ENCODE results near the gene SDE2. TPM values are rescaled to one million over a fixed set of nuclear protein-coding genes. Genes with fewer than 3 reads are reported as not detected.

The SDE2 gene
- polyA plus RNA-seq, 1 donor from 2014 or later = 18.6 TPM

- Histone ChIP-seq H3K9me2 (ENCODE audit: insufficient read depth, low read length) (no peaks in the 10 kb centered on the region), H3F3A (ENCODE audit: insufficient read depth, low read length, poor library complexity, severe bottlenecking) (no peaks in the 10 kb centered on the region), H3K9ac (ENCODE audit: low read length) (no peak overlapping the region), H2AFZ (ENCODE audit: low read depth, low read length) (no peak overlapping the region), H3K27ac (ENCODE audit: low read length) (no peak overlapping the region), H3K4me2 (ENCODE audit: low read length) (no peak overlapping the region), H3K36me3 (ENCODE audit: insufficient read depth, low read length) (no peaks in the 10 kb centered on the region), H3K4me3 (ENCODE audit: low read length) (no peak overlapping the region), H3K79me2 (replicated peaks; ENCODE audit: insufficient read depth, low read length) (no peaks in the 10 kb centered on the region), H3K9me3 (ENCODE audit: low read length) (no peaks in the 10 kb centered on the region), H3K27me3 (ENCODE audit: insufficient read depth, low read depth, low read length) (no peaks in the 10 kb centered on the region), H4K20me1 (ENCODE audit: insufficient read depth) (no peaks in the 10 kb centered on the region)
- TF ChIP-seq TAF1 (IDR thresholded peaks at IDR 0.05; ENCODE audit: low read depth) (no peak), CTCF (IDR thresholded peaks at IDR 0.05; ENCODE audit: poor library complexity, severe bottlenecking) (no peak), RAD21 (conservative IDR thresholded peaks at IDR 0.05) (no peak), EZH2 (IDR thresholded peaks at IDR 0.05; ENCODE audit: borderline replicate concordance, insufficient read depth, low read length, poor library complexity, severe bottlenecking) (no peak)
Observed at GRCh38 chr1:225965231-225965630, 33.9 kb downstream of the SDE2 start.

GRCh38 chr1:225963735-225964530, 35.2 kb downstream of the SDE2 start:
- Histone ChIP-seq H3K4me3 (ENCODE audit: low read length) (no peak overlapping the region), H3F3A (ENCODE audit: insufficient read depth, low read length, poor library complexity, severe bottlenecking) (no peaks in the 10 kb centered on the region), H4K20me1 (ENCODE audit: insufficient read depth) (no peaks in the 10 kb centered on the region), H3K9ac (ENCODE audit: low read length) (no peak overlapping the region), H3K36me3 (ENCODE audit: insufficient read depth, low read length) (no peaks in the 10 kb centered on the region), H3K4me2 (ENCODE audit: low read length) (no peak overlapping the region), H3K9me2 (ENCODE audit: insufficient read depth, low read length) (no peaks in the 10 kb centered on the region), H3K9me3 (ENCODE audit: low read length) (no peaks in the 10 kb centered on the region), H3K27ac (ENCODE audit: low read length) (no peak overlapping the region), H3K79me2 (replicated peaks; ENCODE audit: insufficient read depth, low read length) (no peaks in the 10 kb centered on the region), H2AFZ (ENCODE audit: low read depth, low read length) (no peak overlapping the region), H3K27me3 (ENCODE audit: insufficient read depth, low read depth, low read length) (no peaks in the 10 kb centered on the region)
- TF ChIP-seq EZH2 (IDR thresholded peaks at IDR 0.05; ENCODE audit: borderline replicate concordance, insufficient read depth, low read length, poor library complexity, severe bottlenecking) (no peak), SMC3 (conservative IDR thresholded peaks at IDR 0.05; ENCODE audit: poor library complexity) (no peak), CTCF (IDR thresholded peaks at IDR 0.05; ENCODE audit: poor library complexity, severe bottlenecking) (no peak), MXI1 (conservative IDR thresholded peaks at IDR 0.05; ENCODE audit: poor library complexity, severe bottlenecking) (no peak), TAF1 (IDR thresholded peaks at IDR 0.05; ENCODE audit: low read depth) (no peak), EP300 (conservative IDR thresholded peaks at IDR 0.05; ENCODE audit: poor library complexity, severe bottlenecking) (no peak), RAD21 (conservative IDR thresholded peaks at IDR 0.05) (no peak), REST (IDR thresholded peaks at IDR 0.05; ENCODE audit: borderline replicate concordance) (no peak), POLR2AphosphoS5 (IDR thresholded peaks at IDR 0.05) (no peak)
